Measurements from ENCODE around the gene NAB1.

NAB1 gene

GRCh38 chr2:190684931-190685330 lies 36.0 kb downstream of the NAB1 start:
- TF ChIP-seq, protein P1, sequence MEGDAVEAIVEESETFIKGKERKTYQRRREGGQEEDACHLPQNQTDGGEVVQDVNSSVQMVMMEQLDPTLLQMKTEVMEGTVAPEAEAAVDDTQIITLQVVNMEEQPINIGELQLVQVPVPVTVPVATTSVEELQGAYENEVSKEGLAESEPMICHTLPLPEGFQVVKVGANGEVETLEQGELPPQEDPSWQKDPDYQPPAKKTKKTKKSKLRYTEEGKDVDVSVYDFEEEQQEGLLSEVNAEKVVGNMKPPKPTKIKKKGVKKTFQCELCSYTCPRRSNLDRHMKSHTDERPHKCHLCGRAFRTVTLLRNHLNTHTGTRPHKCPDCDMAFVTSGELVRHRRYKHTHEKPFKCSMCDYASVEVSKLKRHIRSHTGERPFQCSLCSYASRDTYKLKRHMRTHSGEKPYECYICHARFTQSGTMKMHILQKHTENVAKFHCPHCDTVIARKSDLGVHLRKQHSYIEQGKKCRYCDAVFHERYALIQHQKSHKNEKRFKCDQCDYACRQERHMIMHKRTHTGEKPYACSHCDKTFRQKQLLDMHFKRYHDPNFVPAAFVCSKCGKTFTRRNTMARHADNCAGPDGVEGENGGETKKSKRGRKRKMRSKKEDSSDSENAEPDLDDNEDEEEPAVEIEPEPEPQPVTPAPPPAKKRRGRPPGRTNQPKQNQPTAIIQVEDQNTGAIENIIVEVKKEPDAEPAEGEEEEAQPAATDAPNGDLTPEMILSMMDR (IDR thresholded peaks at IDR 0.05; ENCODE audit: low read depth, low read length), result no peak
- Histone ChIP-seq H3K4me3 (ENCODE audit: low read depth, low read length) (no peak overlapping the region), H3K4me1 (peaks cover 5% of the 10 kb centered on the region), H3K9me3 (no peaks in the 10 kb centered on the region), H3K27me3 (no peaks in the 10 kb centered on the region), H3K36me3 (peaks cover 14% of the 10 kb centered on the region)
- no peak for DNase-seq

DNA sequence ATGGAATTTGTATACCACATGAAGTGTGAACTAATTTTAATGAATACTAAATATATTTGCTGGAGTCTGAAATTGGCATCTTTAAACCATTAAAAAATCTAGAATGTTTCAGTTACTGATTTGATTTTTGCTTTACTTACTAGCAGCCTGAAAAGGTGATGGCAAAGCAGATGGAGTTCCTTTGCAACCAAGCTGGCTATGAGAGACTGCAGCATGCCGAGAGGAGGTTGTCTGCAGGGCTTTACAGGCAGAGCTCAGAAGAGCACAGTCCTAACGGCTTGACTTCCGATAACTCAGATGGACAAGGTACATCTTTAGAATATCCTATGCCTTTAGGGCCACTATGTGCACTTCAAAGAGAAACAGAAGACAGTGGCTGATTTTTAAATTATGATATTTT lies 36.5 kb downstream of the NAB1 start:
- no peaks in the 10 kb centered on the region for H3K9me3 ChIP-seq
- peaks cover under 1% of the 10 kb centered on the region; the same call in 1 of the 2 replicates for H3K4me1 ChIP-seq
- H3K27me3 ChIP-seq, result no peaks in the 10 kb centered on the region
- TF ChIP-seq, protein P1 (IDR thresholded peaks at IDR 0.05; ENCODE audit: low read depth, low read length), result no peak
- H3K36me3 ChIP-seq, result peaks cover 14% of the 10 kb centered on the region
- H3K4me3 ChIP-seq (ENCODE audit: low read depth, low read length), result no peak overlapping the region
- DNase-seq, result no peak

DNA sequence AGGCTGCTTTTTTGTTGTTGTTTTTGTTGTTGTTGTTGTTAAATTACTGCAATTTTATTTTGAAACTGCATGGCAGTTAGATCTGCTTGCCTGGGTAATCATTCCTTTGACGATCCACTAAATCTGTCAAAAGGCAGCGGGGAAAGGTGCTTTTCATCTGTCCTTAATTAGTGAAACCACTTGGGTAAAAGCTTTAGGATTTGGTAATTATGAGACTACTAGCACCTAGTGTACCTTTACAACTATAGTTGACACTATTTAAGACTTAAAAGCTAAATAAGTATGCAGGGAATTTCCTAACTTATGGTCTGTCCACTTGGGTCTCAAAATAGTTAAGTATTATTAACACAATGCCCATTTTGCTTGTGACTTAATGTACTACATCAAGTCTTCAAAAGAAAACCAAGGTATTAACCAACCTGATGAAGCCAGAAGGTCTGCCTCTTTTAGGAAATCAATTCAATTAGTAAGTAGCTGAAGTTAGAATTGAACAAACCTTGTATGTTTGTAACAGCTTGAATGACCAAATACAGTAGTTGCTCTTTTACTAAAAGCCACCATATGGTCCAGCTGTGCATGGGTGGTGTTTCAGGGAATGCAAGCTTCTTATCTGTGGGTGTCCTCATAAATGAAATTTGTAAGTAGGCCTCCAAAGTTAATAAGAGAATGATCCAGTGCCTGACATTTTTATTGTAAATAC lies 44.8 kb downstream of the NAB1 start:
- Histone ChIP-seq H3K36me3 (no peaks in the 10 kb centered on the region), H3K4me3 (ENCODE audit: low read depth, low read length) (no peak overlapping the region), H3K27me3 (no peaks in the 10 kb centered on the region), H3K9me3 (no peaks in the 10 kb centered on the region), H3K4me1 (no peaks in the 10 kb centered on the region)
- TF ChIP-seq, protein P1 (IDR thresholded peaks at IDR 0.05; ENCODE audit: low read depth, low read length), result no peak
- no peak for DNase-seq

DNA sequence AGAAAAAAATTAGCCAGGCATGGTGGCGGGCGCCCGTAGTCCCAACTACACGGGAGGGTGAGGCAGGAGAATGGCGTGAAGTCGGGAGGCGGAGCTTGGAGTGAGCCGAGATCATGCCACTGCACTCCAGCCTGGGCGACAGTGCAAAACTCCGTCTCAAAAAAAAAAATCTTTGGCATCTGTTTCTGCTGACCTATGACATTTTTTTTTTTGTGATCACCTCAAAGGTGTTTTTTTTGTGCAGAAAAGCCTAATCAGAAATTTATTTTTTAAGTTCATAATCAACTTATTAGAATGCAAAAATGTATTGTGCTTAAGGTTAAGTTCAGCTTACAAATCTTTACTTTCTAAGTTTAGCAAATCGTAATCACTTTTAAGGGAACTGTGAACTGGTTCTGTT lies 45.6 kb downstream of the NAB1 start:
- no peaks in the 10 kb centered on the region for H3K36me3 ChIP-seq
- TF ChIP-seq, protein P1 (IDR thresholded peaks at IDR 0.05; ENCODE audit: low read depth, low read length), result no peak
- H3K4me3 ChIP-seq (ENCODE audit: low read depth, low read length), result no peak overlapping the region
- no peaks in the 10 kb centered on the region for H3K9me3 ChIP-seq
- no peaks in the 10 kb centered on the region for H3K4me1 ChIP-seq
- DNase-seq, result no peak
- H3K27me3 ChIP-seq, result no peaks in the 10 kb centered on the region

GRCh38 chr2:190695739-190696138 lies 46.9 kb downstream of the NAB1 start:
- no peaks in the 10 kb centered on the region for H3K4me1 ChIP-seq
- no peak overlapping the region for H3K4me3 ChIP-seq (ENCODE audit: low read depth, low read length)
- H3K27me3 ChIP-seq, result no peaks in the 10 kb centered on the region
- no peak for DNase-seq
- H3K36me3 ChIP-seq, result no peaks in the 10 kb centered on the region
- no peaks in the 10 kb centered on the region for H3K9me3 ChIP-seq
- TF ChIP-seq, protein P1 (IDR thresholded peaks at IDR 0.05; ENCODE audit: low read depth, low read length), result no peak

DNA sequence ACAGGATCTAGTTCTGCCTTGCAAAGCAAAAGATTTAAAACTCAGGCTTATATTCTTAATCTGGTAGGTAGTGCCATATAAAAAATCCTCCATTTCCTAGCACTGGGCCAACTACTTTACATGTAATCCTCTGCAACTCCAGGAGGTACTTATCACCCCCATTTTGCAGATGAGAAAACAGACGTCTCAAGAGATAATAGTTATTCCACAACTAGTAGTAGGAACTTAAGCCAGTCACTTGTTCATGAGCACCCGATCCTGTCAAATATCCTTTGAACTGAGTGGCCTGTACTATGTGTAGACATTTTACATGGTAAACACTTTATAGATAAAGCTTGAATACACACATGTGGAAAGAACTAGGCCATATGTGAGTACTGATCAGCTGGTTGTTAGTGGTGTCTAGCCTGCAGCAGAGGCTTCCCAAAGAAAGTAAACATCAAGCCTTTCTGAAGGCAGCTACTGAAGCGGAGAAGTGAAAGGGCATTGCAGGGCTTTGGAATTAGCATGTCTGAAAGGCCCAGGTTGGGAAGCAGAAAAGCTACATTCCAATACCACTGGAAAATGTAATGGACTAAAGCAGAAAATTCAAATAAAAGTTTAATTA lies 48.0 kb downstream of the NAB1 start:
- DNase-seq, result no peak

More for the DNA sequence above, 48.0 kb downstream of the NAB1 start:
- no peaks in the 10 kb centered on the region for H3K9me3 ChIP-seq
- no peaks in the 10 kb centered on the region for H3K4me1 ChIP-seq
- H3K27me3 ChIP-seq, result no peaks in the 10 kb centered on the region
- no peaks in the 10 kb centered on the region for H3K36me3 ChIP-seq
- TF ChIP-seq, protein P1 (IDR thresholded peaks at IDR 0.05; ENCODE audit: low read depth, low read length), result no peak
- H3K4me3 ChIP-seq (ENCODE audit: low read depth, low read length), result no peak overlapping the region

Data from BE2C (cell line).